Activated naive CD4-positive, alpha-beta T cell treated with anti-CD3 and anti-CD28 coated beads, Interleukin-2, amount 50 U/mL, for 24 hours (primary cell): ENCODE measurements around the gene C1QL2.

Source experiments
- H3K27ac Mint-ChIP-seq: one replicate; pipeline ENCODE4 v1.8.0; 2021; ENCODE audit warnings: mild to moderate bottlenecking, mixed read lengths
- H3K27me3 Mint-ChIP-seq: one replicate; pipeline ENCODE4 v1.8.0; 2021; ENCODE audit warnings: mixed read lengths
- H3K36me3 Mint-ChIP-seq: one replicate; pipeline ENCODE4 v1.8.0; 2021; ENCODE audit warnings: mixed read lengths
- H3K4me1 Mint-ChIP-seq: one replicate; pipeline ENCODE4 v1.8.0; 2021; ENCODE audit warnings: mixed read lengths
- H3K4me3 Mint-ChIP-seq: one replicate; pipeline ENCODE4 v1.8.0; 2021; ENCODE audit warnings: mild to moderate bottlenecking, mixed read lengths
- H3K9me3 Mint-ChIP-seq: one replicate; pipeline ENCODE4 v1.8.0; 2021; ENCODE audit warnings: mixed read lengths

The C1QL2 gene

DNA sequence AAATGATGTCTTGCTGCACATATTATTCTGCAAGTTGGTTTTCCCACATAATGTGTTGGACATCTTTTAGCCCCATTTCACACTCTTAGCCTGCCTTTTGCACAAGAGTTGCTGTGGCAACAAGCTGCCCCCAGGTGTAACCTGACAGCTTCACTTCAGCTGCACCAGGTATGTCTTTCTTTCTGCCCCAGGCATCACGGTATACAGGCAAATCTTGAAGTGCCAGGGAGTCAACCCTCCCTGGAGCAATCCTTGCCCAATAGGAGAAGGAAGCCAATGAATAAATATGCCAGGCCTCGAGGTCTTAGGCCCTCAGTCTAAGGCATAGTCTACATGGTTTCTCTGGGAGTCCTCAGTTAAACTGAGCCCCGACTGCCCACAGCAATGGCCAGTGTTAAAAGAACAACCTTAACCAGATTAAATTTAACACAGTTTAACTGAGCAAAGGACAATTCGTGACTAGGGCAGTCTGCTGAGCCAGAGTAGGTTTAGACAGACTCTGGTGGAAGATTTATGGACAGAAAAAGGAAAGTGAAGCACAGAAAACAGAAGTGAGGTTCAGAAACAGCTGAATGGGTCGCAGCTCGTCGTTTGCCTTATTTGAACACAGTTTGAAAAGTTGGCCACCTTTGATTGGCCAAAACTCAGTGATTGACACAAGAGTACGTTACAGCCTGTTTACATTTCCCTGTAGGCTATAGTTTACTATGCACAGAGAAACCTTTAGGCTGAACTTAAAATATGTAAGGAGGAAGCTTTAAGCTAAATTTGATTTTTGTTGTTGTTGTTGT, 32.0 kb upstream of the C1QL2 start:
- no peak overlapping the region for H3K27ac Mint-ChIP-seq
- no peaks in the 10 kb centered on the region for H3K9me3 Mint-ChIP-seq
- H3K4me3 Mint-ChIP-seq, result no peak overlapping the region
- H3K4me1 Mint-ChIP-seq, result no peaks in the 10 kb centered on the region
- H3K27me3 Mint-ChIP-seq, result peaks cover 6% of the 10 kb centered on the region
- H3K36me3 Mint-ChIP-seq, result no peaks in the 10 kb centered on the region

DNA sequence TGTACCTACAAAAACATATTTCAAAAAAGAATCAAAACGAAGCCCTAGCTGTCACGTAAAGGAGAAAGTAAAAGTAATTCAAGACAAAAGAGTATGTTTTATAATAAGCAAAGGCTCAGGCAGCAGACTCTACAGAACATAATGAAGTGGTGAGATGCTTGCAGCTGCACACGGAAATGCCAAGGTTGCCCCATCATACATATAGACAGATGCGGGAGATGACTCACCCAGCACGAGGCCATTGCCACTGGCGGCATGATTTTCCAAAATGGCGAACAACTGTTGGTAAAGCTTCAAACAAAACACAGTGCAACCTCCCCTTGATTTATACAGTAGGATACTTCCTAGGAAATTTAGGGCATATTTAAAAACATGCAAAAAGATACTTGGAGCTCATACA, 26.0 kb upstream of the C1QL2 start:
- no peaks in the 10 kb centered on the region for H3K4me1 Mint-ChIP-seq
- peaks cover 2% of the 10 kb centered on the region for H3K27me3 Mint-ChIP-seq
- H3K27ac Mint-ChIP-seq, result no peak overlapping the region
- no peak overlapping the region for H3K4me3 Mint-ChIP-seq
- no peaks in the 10 kb centered on the region for H3K9me3 Mint-ChIP-seq
- no peaks in the 10 kb centered on the region for H3K36me3 Mint-ChIP-seq

- Mint-ChIP-seq H3K4me1 (no peaks in the 10 kb centered on the region), H3K27me3 (peaks cover 2% of the 10 kb centered on the region), H3K27ac (no peak overlapping the region), H3K4me3 (no peak overlapping the region), H3K36me3 (no peaks in the 10 kb centered on the region), H3K9me3 (no peaks in the 10 kb centered on the region)
Measured at GRCh38 chr2:119181791-119182445, 23.4 kb upstream of the C1QL2 start.

- H3K4me3 Mint-ChIP-seq, result no peak overlapping the region
- H3K4me1 Mint-ChIP-seq, result no peaks in the 10 kb centered on the region
- H3K36me3 Mint-ChIP-seq, result no peaks in the 10 kb centered on the region
- H3K27ac Mint-ChIP-seq, result no peak overlapping the region
- peaks cover under 1% of the 10 kb centered on the region for H3K27me3 Mint-ChIP-seq
- H3K9me3 Mint-ChIP-seq, result no peaks in the 10 kb centered on the region
Measured at GRCh38 chr2:119181391-119181790, 22.8 kb upstream of the C1QL2 start.

- H3K4me3 Mint-ChIP-seq, result no peak overlapping the region
Measured at GRCh38 chr2:119180892-119181291, 22.3 kb upstream of the C1QL2 start.

GRCh38 chr2:119179991-119180390, 21.4 kb upstream of the C1QL2 start:
- no peaks in the 10 kb centered on the region for H3K27me3 Mint-ChIP-seq
- no peaks in the 10 kb centered on the region for H3K9me3 Mint-ChIP-seq
- no peak overlapping the region for H3K4me3 Mint-ChIP-seq
- no peak overlapping the region for H3K27ac Mint-ChIP-seq
- H3K36me3 Mint-ChIP-seq, result no peaks in the 10 kb centered on the region
- no peaks in the 10 kb centered on the region for H3K4me1 Mint-ChIP-seq

More at GRCh38 chr2:119180892-119181291, 22.3 kb upstream of the C1QL2 start:
- Mint-ChIP-seq H3K27me3 (no peaks in the 10 kb centered on the region), H3K4me1 (no peaks in the 10 kb centered on the region), H3K27ac (no peak overlapping the region), H3K9me3 (no peaks in the 10 kb centered on the region), H3K36me3 (no peaks in the 10 kb centered on the region)

DNA sequence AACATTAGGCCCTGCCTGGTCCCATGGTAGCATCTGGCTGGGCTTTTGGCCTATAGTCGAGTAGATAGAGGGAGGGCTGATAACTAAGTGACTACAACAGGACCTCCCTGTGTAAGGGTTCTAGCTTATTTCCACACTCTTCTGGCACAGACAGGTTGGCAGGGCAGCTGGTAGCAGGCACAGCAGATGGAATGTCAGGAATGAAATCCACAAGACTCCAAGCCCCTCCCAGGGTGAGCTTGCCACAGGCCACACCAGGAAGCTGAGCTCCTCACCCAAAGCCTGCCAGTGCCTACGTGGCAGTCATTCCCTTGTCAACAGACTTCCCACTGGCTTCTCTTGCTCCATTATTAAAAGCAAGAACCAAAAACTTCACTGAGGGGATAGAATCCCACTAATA, 20.7 kb upstream of the C1QL2 start:
- Mint-ChIP-seq H3K36me3 (no peaks in the 10 kb centered on the region), H3K9me3 (no peaks in the 10 kb centered on the region)

GRCh38 chr2:119178776-119179175, 20.2 kb upstream of the C1QL2 start:
- Mint-ChIP-seq H3K27ac (no peak overlapping the region), H3K27me3 (peaks cover 1% of the 10 kb centered on the region), H3K4me1 (no peaks in the 10 kb centered on the region), H3K9me3 (no peaks in the 10 kb centered on the region), H3K4me3 (no peak overlapping the region), H3K36me3 (no peaks in the 10 kb centered on the region)

More for the DNA sequence above, 20.7 kb upstream of the C1QL2 start:
- no peak overlapping the region for H3K27ac Mint-ChIP-seq
- H3K27me3 Mint-ChIP-seq, result peaks cover 1% of the 10 kb centered on the region
- no peaks in the 10 kb centered on the region for H3K4me1 Mint-ChIP-seq
- no peak overlapping the region for H3K4me3 Mint-ChIP-seq

- Mint-ChIP-seq H3K36me3 (no peaks in the 10 kb centered on the region), H3K27ac (no peak overlapping the region), H3K9me3 (no peaks in the 10 kb centered on the region), H3K27me3 (peaks cover 1% of the 10 kb centered on the region), H3K4me3 (no peak overlapping the region), H3K4me1 (no peaks in the 10 kb centered on the region)
Measured at GRCh38 chr2:119177838-119178190, 19.3 kb upstream of the C1QL2 start.

DNA sequence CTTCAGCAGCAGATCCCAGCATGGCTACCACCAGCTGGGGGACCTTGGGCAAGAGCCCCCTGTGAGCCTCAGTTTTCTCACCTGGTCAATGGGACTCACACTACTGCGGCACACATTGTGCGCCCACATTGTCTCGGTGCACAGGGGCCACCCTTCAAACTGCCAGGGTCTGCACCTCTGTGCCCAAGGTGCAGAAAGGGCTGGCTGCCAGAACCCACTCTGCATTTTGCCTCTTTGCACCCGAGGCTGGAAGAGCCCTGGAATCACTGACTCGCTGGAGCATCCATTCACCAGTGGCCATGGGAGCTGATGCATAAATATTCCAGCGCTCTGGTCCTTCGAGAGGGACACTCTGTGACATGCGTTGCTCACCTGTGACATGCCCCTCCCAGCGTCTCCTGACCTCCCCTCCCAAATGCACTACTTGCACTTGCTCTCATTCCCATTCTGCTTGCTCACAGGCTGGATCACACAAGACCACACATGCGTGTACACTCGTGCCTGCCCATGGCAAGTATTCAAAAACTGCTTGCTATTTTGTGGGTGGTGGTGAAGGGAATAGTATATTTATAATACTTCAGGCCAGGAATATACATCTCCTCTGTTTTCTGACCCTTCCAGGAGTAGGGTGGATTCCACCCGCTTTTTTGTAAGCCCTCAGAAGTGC, 18.8 kb upstream of the C1QL2 start:
- Mint-ChIP-seq H3K9me3 (no peaks in the 10 kb centered on the region), H3K27ac (no peak overlapping the region), H3K36me3 (no peaks in the 10 kb centered on the region)

DNA sequence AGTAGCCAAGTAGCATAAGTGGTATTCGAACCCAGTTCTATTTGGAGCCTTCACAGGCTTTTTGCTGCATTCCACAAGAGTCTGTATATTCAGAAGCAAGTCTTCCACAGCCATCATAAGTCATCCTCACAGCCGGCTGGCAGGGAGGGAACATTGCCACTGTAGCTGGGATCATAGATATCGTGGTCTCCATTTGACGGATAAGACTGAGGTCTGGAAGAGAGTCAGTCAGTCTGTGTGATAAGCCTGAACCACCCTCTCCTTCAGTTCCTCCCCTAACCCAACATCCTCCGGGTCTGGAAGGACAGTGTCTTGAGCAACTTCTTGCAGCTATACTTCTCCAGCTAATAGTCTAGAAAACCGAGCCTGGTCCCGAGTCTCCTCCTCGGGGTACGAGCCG, 17.0 kb upstream of the C1QL2 start:
- no peak overlapping the region for H3K27ac Mint-ChIP-seq
- peaks cover 1% of the 10 kb centered on the region for H3K27me3 Mint-ChIP-seq
- H3K9me3 Mint-ChIP-seq, result no peaks in the 10 kb centered on the region
- no peak overlapping the region for H3K4me3 Mint-ChIP-seq
- no peaks in the 10 kb centered on the region for H3K36me3 Mint-ChIP-seq
- H3K4me1 Mint-ChIP-seq, result no peaks in the 10 kb centered on the region

More for the DNA sequence above, 18.8 kb upstream of the C1QL2 start:
- Mint-ChIP-seq H3K4me3 (no peak overlapping the region), H3K4me1 (no peaks in the 10 kb centered on the region), H3K27me3 (peaks cover 1% of the 10 kb centered on the region)

- H3K4me3 Mint-ChIP-seq, result no peak overlapping the region
- H3K36me3 Mint-ChIP-seq, result no peaks in the 10 kb centered on the region
- no peak overlapping the region for H3K27ac Mint-ChIP-seq
- H3K27me3 Mint-ChIP-seq, result peaks cover 1% of the 10 kb centered on the region
- H3K9me3 Mint-ChIP-seq, result no peaks in the 10 kb centered on the region
- no peaks in the 10 kb centered on the region for H3K4me1 Mint-ChIP-seq
Measured at GRCh38 chr2:119174993-119175347, 16.4 kb upstream of the C1QL2 start.

DNA sequence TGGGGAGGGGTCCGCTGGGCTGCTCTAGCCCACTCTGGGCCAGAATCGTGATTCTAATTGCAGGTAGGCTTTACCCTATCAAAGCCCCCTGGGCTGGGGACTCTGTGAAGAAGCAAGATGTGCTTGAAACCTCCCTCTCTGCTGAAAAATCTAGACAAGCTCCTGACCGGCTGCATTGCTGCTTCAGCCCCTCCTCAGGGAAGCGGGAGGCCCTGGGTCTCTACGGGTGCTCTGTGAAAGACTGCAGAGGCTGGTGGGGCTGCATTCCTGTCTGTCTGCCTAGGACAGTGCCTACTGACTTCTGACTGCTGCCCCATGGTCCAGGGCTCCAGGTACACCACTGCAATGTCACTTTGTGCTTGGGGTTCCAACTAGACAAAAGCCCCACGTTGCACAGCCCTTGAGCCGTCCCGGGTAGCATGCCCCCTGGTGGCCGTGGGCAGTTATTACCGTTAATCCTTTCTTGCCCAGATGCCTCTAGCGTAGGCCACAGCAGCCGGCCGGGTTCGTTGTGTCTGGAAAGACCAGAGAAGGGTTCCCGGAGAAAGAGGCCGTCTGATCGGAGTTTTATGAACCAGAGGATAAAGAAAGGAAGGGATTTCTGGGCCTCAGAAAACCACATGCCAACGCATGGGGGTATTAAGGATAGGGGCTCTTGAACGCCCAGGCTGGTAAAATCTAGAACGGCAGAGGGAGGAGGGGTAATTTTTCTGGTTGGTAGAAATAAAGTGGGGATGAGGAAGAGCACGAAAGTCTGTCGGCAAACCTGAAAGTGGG, 15.9 kb upstream of the C1QL2 start:
- H3K4me1 Mint-ChIP-seq, result no peaks in the 10 kb centered on the region
- no peaks in the 10 kb centered on the region for H3K9me3 Mint-ChIP-seq
- no peak overlapping the region for H3K4me3 Mint-ChIP-seq
- H3K36me3 Mint-ChIP-seq, result no peaks in the 10 kb centered on the region
- peaks cover 1% of the 10 kb centered on the region for H3K27me3 Mint-ChIP-seq
- H3K27ac Mint-ChIP-seq, result no peak overlapping the region

GRCh38 chr2:119173556-119174060, 15.1 kb upstream of the C1QL2 start:
- no peaks in the 10 kb centered on the region for H3K9me3 Mint-ChIP-seq
- no peak overlapping the region for H3K4me3 Mint-ChIP-seq
- H3K36me3 Mint-ChIP-seq, result no peaks in the 10 kb centered on the region
- H3K4me1 Mint-ChIP-seq, result no peaks in the 10 kb centered on the region
- H3K27ac Mint-ChIP-seq, result no peak overlapping the region
- H3K27me3 Mint-ChIP-seq, result peaks cover 3% of the 10 kb centered on the region

DNA sequence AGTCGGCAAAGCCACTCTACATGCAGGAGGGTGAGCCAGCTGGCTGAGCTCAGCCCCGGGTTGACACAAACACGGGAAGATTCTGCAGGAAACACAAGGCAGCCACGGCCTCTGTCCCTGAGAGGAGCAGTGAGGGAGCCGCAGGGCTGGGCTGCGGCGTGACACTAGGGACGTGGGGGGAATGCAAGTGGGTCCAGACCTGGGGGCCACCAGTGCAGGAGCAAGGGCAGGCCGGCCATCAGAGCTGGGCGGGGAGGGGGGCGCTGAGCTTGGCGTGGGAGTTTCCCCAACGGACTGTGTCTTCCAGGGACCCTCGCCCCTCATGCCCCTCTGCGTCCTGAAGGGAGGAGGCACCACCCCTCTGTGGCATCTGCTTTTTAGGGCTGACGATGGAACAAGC, 12.0 kb upstream of the C1QL2 start:
- H3K27me3 Mint-ChIP-seq, result peaks cover 11% of the 10 kb centered on the region
- H3K36me3 Mint-ChIP-seq, result no peaks in the 10 kb centered on the region
- no peaks in the 10 kb centered on the region for H3K4me1 Mint-ChIP-seq
- H3K4me3 Mint-ChIP-seq, result no peak overlapping the region
- no peak overlapping the region for H3K27ac Mint-ChIP-seq
- H3K9me3 Mint-ChIP-seq, result no peaks in the 10 kb centered on the region
